ENCODE results near the gene ATP2C2. TPM values are rescaled to one million over a fixed set of nuclear protein-coding genes. Genes with fewer than 3 reads are reported as not detected.

Gene ATP2C2
- total RNA-seq, 1 experiment from 2014 or later, result 4.0 TPM

GRCh38 chr16:84486551-84487235 lies 118.4 kb downstream of the ATP2C2 start:
- Mint-ChIP-seq H3K9me3 (no peaks in the 10 kb centered on the region), H3K4me1 (no peaks in the 10 kb centered on the region), H3K4me3 (no peak overlapping the region), H3K36me3 (ENCODE audit: insufficient read depth in 1 of 3, low read depth in 3 of 3) (peaks cover 3 to 41% (median 26%) of the 10 kb centered on the region in 3 experiments; a peak in 6 of 7 replicates), H3K27ac (peak overlapping the region in 1 of 3 experiments; percentile 64; a peak in 3 of 7 replicates), H3K27me3 (ENCODE audit: low read depth) (no peaks in the 10 kb centered on the region)
- Histone ChIP-seq H3K27me3 (ENCODE audit: insufficient read depth, low read length) (no peaks in the 10 kb centered on the region), H3T11ph (ENCODE audit: low read length) (no peak overlapping the region), H4K91ac (ENCODE audit: insufficient read length, low read depth, low read length) (no peak overlapping the region), H3K23ac (ENCODE audit: insufficient read length, low read depth, low read length) (no peak overlapping the region), H2BK15ac (ENCODE audit: low read depth, low read length) (no peak overlapping the region), H4K8ac (replicated peaks; ENCODE audit: insufficient read length, low read depth, low read length) (no peak overlapping the region), H2BK120ac (ENCODE audit: low read depth, low read length, poor library complexity, severe bottlenecking) (no peak overlapping the region), H2AK5ac (ENCODE audit: insufficient read length, low read length) (no peak overlapping the region), H4K5ac (ENCODE audit: insufficient read length, low read depth, low read length) (no peak overlapping the region), H3K9ac (ENCODE audit: extremely low read depth, insufficient read length, low read length) (no peak overlapping the region), H3K79me2 (ENCODE audit: insufficient read depth, low read length) (no peaks in the 10 kb centered on the region), H3K4me2 (ENCODE audit: insufficient read depth, insufficient read length, low read length) (no peak overlapping the region), H3K23me2 (ENCODE audit: insufficient read length, low read depth, low read length, poor library complexity, severe bottlenecking) (no peaks in the 10 kb centered on the region), H2BK12ac (ENCODE audit: insufficient read length, low read depth, low read length) (no peak overlapping the region), H2AFZ (ENCODE audit: low read length) (no peak overlapping the region), H3K79me1 (ENCODE audit: insufficient read depth, low read depth, low read length, poor library complexity, severe bottlenecking) (no peaks in the 10 kb centered on the region), H3K56ac (ENCODE audit: insufficient read length, low read depth, low read length) (no peak overlapping the region), H3K4me1 (ENCODE audit: insufficient read depth, low read length) (no peaks in the 10 kb centered on the region), H2BK20ac (ENCODE audit: low read depth, low read length, poor library complexity, severe bottlenecking) (no peak overlapping the region), H2BK5ac (ENCODE audit: insufficient read length, low read length) (no peak overlapping the region), H4K20me1 (ENCODE audit: control insufficient read depth, insufficient read depth, insufficient read length) (no peaks in the 10 kb centered on the region), H3K27ac (ENCODE audit: insufficient read length, low read depth, low read length) (no peak overlapping the region), H3K9me3 (ENCODE audit: control insufficient read depth, low read depth, low read length) (no peaks in the 10 kb centered on the region), H3K18ac (ENCODE audit: insufficient read length, low read depth, low read length) (no peak overlapping the region), H3K4ac (ENCODE audit: low read depth, low read length) (no peak overlapping the region), H3K14ac (ENCODE audit: insufficient read depth, low read length) (no peak overlapping the region)
- TF ChIP-seq, protein P1, sequence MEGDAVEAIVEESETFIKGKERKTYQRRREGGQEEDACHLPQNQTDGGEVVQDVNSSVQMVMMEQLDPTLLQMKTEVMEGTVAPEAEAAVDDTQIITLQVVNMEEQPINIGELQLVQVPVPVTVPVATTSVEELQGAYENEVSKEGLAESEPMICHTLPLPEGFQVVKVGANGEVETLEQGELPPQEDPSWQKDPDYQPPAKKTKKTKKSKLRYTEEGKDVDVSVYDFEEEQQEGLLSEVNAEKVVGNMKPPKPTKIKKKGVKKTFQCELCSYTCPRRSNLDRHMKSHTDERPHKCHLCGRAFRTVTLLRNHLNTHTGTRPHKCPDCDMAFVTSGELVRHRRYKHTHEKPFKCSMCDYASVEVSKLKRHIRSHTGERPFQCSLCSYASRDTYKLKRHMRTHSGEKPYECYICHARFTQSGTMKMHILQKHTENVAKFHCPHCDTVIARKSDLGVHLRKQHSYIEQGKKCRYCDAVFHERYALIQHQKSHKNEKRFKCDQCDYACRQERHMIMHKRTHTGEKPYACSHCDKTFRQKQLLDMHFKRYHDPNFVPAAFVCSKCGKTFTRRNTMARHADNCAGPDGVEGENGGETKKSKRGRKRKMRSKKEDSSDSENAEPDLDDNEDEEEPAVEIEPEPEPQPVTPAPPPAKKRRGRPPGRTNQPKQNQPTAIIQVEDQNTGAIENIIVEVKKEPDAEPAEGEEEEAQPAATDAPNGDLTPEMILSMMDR (conservative IDR thresholded peaks at IDR 0.05), result no peak
- no peak for DNase-seq
- no CpG with 5 or more reads among the region's 17 CpGs for WGBS (ENCODE audit: extremely low coverage, insufficient read length, low lambda C conversion rate)

Measured in H9 (cell line).